Gastrocnemius medialis (tissue), 4 donors: ENCODE data around the gene CAPS2. TPM values are rescaled to one million over a fixed set of nuclear protein-coding genes. Genes with fewer than 3 reads are reported as not detected.

Experiments used
- ATAC-seq, 2 donors: fragments of 150-250 bp; one replicate each; pipeline ENCODE4 v1.9.1; 2016
- DNase-seq, 2 donors: peaks; one replicate each; pipeline ENCODE4 v3.0.0-alpha.2; 2019
- H3K27ac ChIP-seq, 4 donors: fragments of 200-600 bp; sonication (generic); 1 replicate in 1 of 4; 2 replicates in 3 of 4; pipeline ENCODE4 v1.5.1; 2016 to 2018; ENCODE audit warnings: mild to moderate bottlenecking in 2 of 4, moderate library complexity in 1 of 4
- H3K27me3 ChIP-seq, 3 donors: fragments of 200-600 bp; sonication (generic) in 2 of 3; 1 replicate in 1 of 3; 2 replicates in 2 of 3; pipeline versions ENCODE4 v1.5.1 to v1.6.0; 2016 to 2019; ENCODE audit warnings: mild to moderate bottlenecking in 1 of 3, moderate library complexity in 1 of 3
- H3K36me3 ChIP-seq, 2 donors: fragments of 200-600 bp; sonication (generic) in 1 of 2; one replicate each; pipeline ENCODE4 v1.5.1; 2017 to 2018
- H3K4me1 ChIP-seq, 2 donors: fragments of 200-600 bp; sonication (generic) in 1 of 2; one replicate each; pipeline ENCODE4 v1.5.1; 2016 to 2017; ENCODE audit warnings: mild to moderate bottlenecking in 2 of 2
- H3K4me3 ChIP-seq, 4 donors: fragments of 200-600 bp; sonication (generic) in 3 of 4; 1 replicate in 1 of 4; 2 replicates in 3 of 4; pipeline ENCODE4 v1.5.1; 2016 to 2019; ENCODE audit warnings: mild to moderate bottlenecking in 2 of 4
- H3K9me3 ChIP-seq, 3 donors: fragments of 200-600 bp; sonication (generic) in 2 of 3; 1 replicate in 1 of 3; 2 replicates in 2 of 3; pipeline ENCODE4 v1.5.1; 2016 to 2019
- CTCF ChIP-seq, 5 experiments: fragments of 450-650 bp in 3 of 5; fragments of 200-600 bp in 2 of 5; sonication (generic) in 2 of 5; IDR thresholded peaks in 4 of 5; conservative IDR thresholded peaks in 1 of 5; 1 replicate in 4 of 5; 2 replicates in 1 of 5; pipeline ENCODE4 v1.5.1; 2016 to 2019; ENCODE audit warnings: antibody characterized with exemption in 5 of 5, mild to moderate bottlenecking in 3 of 5, moderate library complexity in 3 of 5
- POLR2A ChIP-seq, 2 donors: fragments of 450-650 bp; IDR thresholded peaks; one replicate each; pipeline ENCODE4 v1.6.1; 2017; ENCODE audit warnings: antibody characterized with exemption in 2 of 2, mild to moderate bottlenecking in 2 of 2, moderate library complexity in 2 of 2
- in situ Hi-C, 4 donors: fragments of 200-750 bp; cut with MboI; loops; one replicate each; pipeline versions ENCODE4 v1.15.0 to v1.8.0; 2017; ENCODE audit warnings: low sequenced_read_pairs in 4 of 4
- intact Hi-C: fragments of 100-400 bp; cut with DNase I; formaldehyde crosslinking; loops from one replicate; pipeline ENCODE4 v1.15.1; 2023; ENCODE audit warnings: low total_unique reads
- total RNA-seq, 4 donors: library from RNA; depleted of rRNA; stranded (reverse); fragments of >200 nt; gene quantifications; one replicate each; pipeline versions ENCODE4 v1.1.0 to v1.2.3, GENCODE V29; 2016

Gene CAPS2
- total RNA-seq, 4 donors from 2014 or later, result 3.0 to 21.7 (median 13.6) TPM

GRCh38 chr12:75305412-75306332 lies 24.5 kb downstream of the CAPS2 start:
- Histone ChIP-seq H3K36me3 (peaks cover 0 to 15% of the 10 kb centered on the region in 2 donors), H3K27ac (no peak overlapping the region), H3K9me3 (no peaks in the 10 kb centered on the region), H3K4me3 (no peak overlapping the region), H3K4me1 (no peaks in the 10 kb centered on the region), H3K27me3 (no peaks in the 10 kb centered on the region)
- TF ChIP-seq POLR2A (IDR thresholded peaks at IDR 0.05) (no peak), CTCF (IDR thresholded peaks at IDR 0.05 in 4 of 5, conservative IDR thresholded peaks at IDR 0.05 in 1 of 5) (no peak)
- intact Hi-C loops, result no loop called here
- no peak for DNase-seq
- in situ Hi-C loops, result no loop called here
- no peak for ATAC-seq

- TF ChIP-seq POLR2A (IDR thresholded peaks at IDR 0.05) (no peak), CTCF (IDR thresholded peaks at IDR 0.05 in 4 of 5, conservative IDR thresholded peaks at IDR 0.05 in 1 of 5) (no peak)
- Histone ChIP-seq H3K36me3 (peaks cover 0 to 15% of the 10 kb centered on the region in 2 donors), H3K9me3 (no peaks in the 10 kb centered on the region), H3K4me1 (no peaks in the 10 kb centered on the region), H3K27ac (no peak overlapping the region), H3K27me3 (no peaks in the 10 kb centered on the region), H3K4me3 (no peak overlapping the region)
- ATAC-seq (no peak), DNase-seq (no peak)
- intact Hi-C loops (no loop called here), in situ Hi-C loops (no loop called here)
Observed at GRCh38 chr12:75302781-75303180, 27.3 kb downstream of the CAPS2 start.

- DNase-seq (no peak), ATAC-seq (no peak)
- Histone ChIP-seq H3K4me1 (no peaks in the 10 kb centered on the region), H3K27me3 (no peaks in the 10 kb centered on the region), H3K27ac (no peak overlapping the region), H3K36me3 (peaks cover 0 to 15% of the 10 kb centered on the region in 2 donors), H3K9me3 (no peaks in the 10 kb centered on the region), H3K4me3 (no peak overlapping the region)
- intact Hi-C loops, result no loop called here
- in situ Hi-C loops, result no loop called here
- TF ChIP-seq CTCF (IDR thresholded peaks at IDR 0.05 in 4 of 5, conservative IDR thresholded peaks at IDR 0.05 in 1 of 5), result no peak
- TF ChIP-seq POLR2A (IDR thresholded peaks at IDR 0.05), result no peak
Observed at GRCh38 chr12:75302225-75302624, 27.9 kb downstream of the CAPS2 start.

GRCh38 chr12:75294797-75295196 lies 35.3 kb downstream of the CAPS2 start:
- H3K4me3 ChIP-seq, result no peak overlapping the region
- H3K9me3 ChIP-seq, result no peaks in the 10 kb centered on the region
- DNase-seq (no peak), ATAC-seq (no peak)
- H3K27me3 ChIP-seq, result no peaks in the 10 kb centered on the region
- H3K36me3 ChIP-seq, result no peaks in the 10 kb centered on the region
- intact Hi-C loops, result no loop called here
- in situ Hi-C loops, result no loop called here
- no peak for TF ChIP-seq CTCF (IDR thresholded peaks at IDR 0.05 in 4 of 5, conservative IDR thresholded peaks at IDR 0.05 in 1 of 5)
- no peak for TF ChIP-seq POLR2A (IDR thresholded peaks at IDR 0.05)
- no peak overlapping the region for H3K27ac ChIP-seq
- H3K4me1 ChIP-seq, result no peaks in the 10 kb centered on the region
